Measurements from ENCODE around the gene JAML.

Gene JAML

GRCh38 chr11:118231461-118231860 lies 6.7 kb upstream of the JAML start:
- no peak overlapping the region for H3K27ac ChIP-seq
- H3K4me2 ChIP-seq (ENCODE audit: low read length), result no peak overlapping the region
- no peaks in the 10 kb centered on the region for H3K4me1 ChIP-seq
- no peaks in the 10 kb centered on the region for H3K79me2 ChIP-seq
- no peaks in the 10 kb centered on the region for H3K9me3 ChIP-seq (ENCODE audit: control insufficient read depth, low read length)
- H3K36me3 ChIP-seq (ENCODE audit: control insufficient read depth, insufficient read depth, low read length), result no peaks in the 10 kb centered on the region
- H3K27me3 ChIP-seq (ENCODE audit: control insufficient read depth, insufficient read depth, low read length), result no peaks in the 10 kb centered on the region
- H3K4me3 ChIP-seq (ENCODE audit: low read depth, low read length), result no peak overlapping the region
- no peak overlapping the region for H2AFZ ChIP-seq
- no peak overlapping the region for H3K9ac ChIP-seq
- TF ChIP-seq CTCF (IDR thresholded peaks at IDR 0.05), result no peak

GRCh38 chr11:118230088-118230487 lies 5.3 kb upstream of the JAML start:
- no peak overlapping the region for H3K4me3 ChIP-seq (ENCODE audit: low read depth, low read length)
- no peak for TF ChIP-seq CTCF (IDR thresholded peaks at IDR 0.05)
- H3K9me3 ChIP-seq (ENCODE audit: control insufficient read depth, low read length), result no peaks in the 10 kb centered on the region
- no peak overlapping the region for H3K9ac ChIP-seq
- H3K4me1 ChIP-seq, result no peaks in the 10 kb centered on the region
- no peaks in the 10 kb centered on the region for H3K79me2 ChIP-seq
- no peak overlapping the region for H3K27ac ChIP-seq
- no peak overlapping the region for H2AFZ ChIP-seq
- H3K27me3 ChIP-seq (ENCODE audit: control insufficient read depth, insufficient read depth, low read length), result no peaks in the 10 kb centered on the region
- no peak overlapping the region for H3K4me2 ChIP-seq (ENCODE audit: low read length)
- no peaks in the 10 kb centered on the region for H3K36me3 ChIP-seq (ENCODE audit: control insufficient read depth, insufficient read depth, low read length)

GRCh38 chr11:118229274-118229847 lies 4.5 kb upstream of the JAML start:
- H3K27me3 ChIP-seq (ENCODE audit: control insufficient read depth, insufficient read depth, low read length), result no peaks in the 10 kb centered on the region
- H3K79me2 ChIP-seq, result no peaks in the 10 kb centered on the region
- no peak overlapping the region for H2AFZ ChIP-seq
- H3K27ac ChIP-seq, result no peak overlapping the region
- no peak overlapping the region for H3K9ac ChIP-seq
- no peaks in the 10 kb centered on the region for H3K9me3 ChIP-seq (ENCODE audit: control insufficient read depth, low read length)
- no peaks in the 10 kb centered on the region for H3K36me3 ChIP-seq (ENCODE audit: control insufficient read depth, insufficient read depth, low read length)
- H3K4me1 ChIP-seq, result no peaks in the 10 kb centered on the region
- no peak overlapping the region for H3K4me3 ChIP-seq (ENCODE audit: low read depth, low read length)
- no peak overlapping the region for H3K4me2 ChIP-seq (ENCODE audit: low read length)
- no peak for TF ChIP-seq CTCF (IDR thresholded peaks at IDR 0.05)

GRCh38 chr11:118227865-118228785 lies 3.3 kb upstream of the JAML start:
- no peak for TF ChIP-seq CTCF (IDR thresholded peaks at IDR 0.05)
- Histone ChIP-seq H3K4me3 (ENCODE audit: low read depth, low read length) (no peak overlapping the region), H3K9ac (no peak overlapping the region), H3K36me3 (ENCODE audit: control insufficient read depth, insufficient read depth, low read length) (no peaks in the 10 kb centered on the region), H3K27me3 (ENCODE audit: control insufficient read depth, insufficient read depth, low read length) (no peaks in the 10 kb centered on the region), H3K4me2 (ENCODE audit: low read length) (no peak overlapping the region), H3K4me1 (no peaks in the 10 kb centered on the region), H3K9me3 (ENCODE audit: control insufficient read depth, low read length) (no peaks in the 10 kb centered on the region), H3K27ac (no peak overlapping the region), H2AFZ (no peak overlapping the region), H3K79me2 (no peaks in the 10 kb centered on the region)
